ENCODE data around the gene HAUS7. TPM values are rescaled to one million over a fixed set of nuclear protein-coding genes. Genes with fewer than 3 reads are reported as not detected.

Gene HAUS7
- total RNA-seq, 2 experiments from 2014 or later = 56.6 to 57.7 TPM

DNA sequence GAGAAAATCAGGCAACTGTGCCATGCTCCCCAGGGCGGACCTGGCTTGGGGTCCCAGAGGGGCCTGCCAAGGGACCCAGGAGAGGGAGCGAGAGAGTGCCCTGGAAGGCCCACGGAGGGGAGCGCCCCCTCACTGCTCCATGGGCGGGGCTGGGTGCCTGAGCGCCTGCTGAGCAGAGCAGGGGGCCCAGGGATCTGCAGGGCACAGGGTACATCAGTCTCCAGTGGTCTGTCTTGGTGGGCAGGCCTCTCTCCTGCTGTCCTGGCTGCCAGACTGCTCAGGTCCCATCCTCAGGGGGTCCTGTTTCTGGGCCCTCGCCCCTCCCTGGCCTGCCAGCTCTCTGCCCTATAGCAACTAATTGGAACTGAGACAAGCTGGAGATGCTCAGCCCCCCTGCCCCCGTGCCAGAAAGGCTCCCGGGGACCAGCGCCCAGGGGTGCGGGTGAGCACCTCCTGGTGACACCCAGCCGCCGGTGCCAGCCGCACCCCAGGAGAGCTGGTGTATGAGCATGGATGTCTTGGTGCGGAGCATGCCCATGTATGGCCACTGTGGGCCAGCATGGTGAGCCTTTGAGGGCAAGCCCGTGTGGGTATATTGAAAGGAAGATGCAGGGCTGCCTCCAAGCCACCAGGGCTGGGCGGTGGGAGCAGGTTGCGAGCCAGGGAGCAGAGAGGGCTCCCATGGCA is 25.7 kb upstream of the HAUS7 start:
- H3K4me1 Mint-ChIP-seq (ENCODE audit: low read depth) = no peaks in the 10 kb centered on the region

GRCh38 chrX:153495362-153495751 is 25.0 kb upstream of the HAUS7 start:
- Mint-ChIP-seq H3K27me3 (ENCODE audit: low read depth) (peaks cover 3% of the 10 kb centered on the region), H3K27ac (no peak overlapping the region), H3K4me1 (ENCODE audit: low read depth) (no peaks in the 10 kb centered on the region), H3K9me3 (ENCODE audit: insufficient read depth) (no peaks in the 10 kb centered on the region), H3K36me3 (ENCODE audit: low read depth) (no peaks in the 10 kb centered on the region), H3K4me3 (no peak overlapping the region)
- DNase-seq = no peak
- ChIA-PET POLR2A (no interaction called here), CTCF (no interaction called here)
- no peak for ATAC-seq

More for the DNA sequence above, 25.7 kb upstream of the HAUS7 start:
- no peak for DNase-seq
- H3K4me3 Mint-ChIP-seq = no peak overlapping the region
- no peak overlapping the region for H3K27ac Mint-ChIP-seq
- ChIA-PET POLR2A (no interaction called here), CTCF (no interaction called here)
- no peaks in the 10 kb centered on the region for H3K9me3 Mint-ChIP-seq (ENCODE audit: insufficient read depth)
- no peaks in the 10 kb centered on the region for H3K36me3 Mint-ChIP-seq (ENCODE audit: low read depth)
- ATAC-seq = no peak
- peaks cover 3% of the 10 kb centered on the region for H3K27me3 Mint-ChIP-seq (ENCODE audit: low read depth)

DNA sequence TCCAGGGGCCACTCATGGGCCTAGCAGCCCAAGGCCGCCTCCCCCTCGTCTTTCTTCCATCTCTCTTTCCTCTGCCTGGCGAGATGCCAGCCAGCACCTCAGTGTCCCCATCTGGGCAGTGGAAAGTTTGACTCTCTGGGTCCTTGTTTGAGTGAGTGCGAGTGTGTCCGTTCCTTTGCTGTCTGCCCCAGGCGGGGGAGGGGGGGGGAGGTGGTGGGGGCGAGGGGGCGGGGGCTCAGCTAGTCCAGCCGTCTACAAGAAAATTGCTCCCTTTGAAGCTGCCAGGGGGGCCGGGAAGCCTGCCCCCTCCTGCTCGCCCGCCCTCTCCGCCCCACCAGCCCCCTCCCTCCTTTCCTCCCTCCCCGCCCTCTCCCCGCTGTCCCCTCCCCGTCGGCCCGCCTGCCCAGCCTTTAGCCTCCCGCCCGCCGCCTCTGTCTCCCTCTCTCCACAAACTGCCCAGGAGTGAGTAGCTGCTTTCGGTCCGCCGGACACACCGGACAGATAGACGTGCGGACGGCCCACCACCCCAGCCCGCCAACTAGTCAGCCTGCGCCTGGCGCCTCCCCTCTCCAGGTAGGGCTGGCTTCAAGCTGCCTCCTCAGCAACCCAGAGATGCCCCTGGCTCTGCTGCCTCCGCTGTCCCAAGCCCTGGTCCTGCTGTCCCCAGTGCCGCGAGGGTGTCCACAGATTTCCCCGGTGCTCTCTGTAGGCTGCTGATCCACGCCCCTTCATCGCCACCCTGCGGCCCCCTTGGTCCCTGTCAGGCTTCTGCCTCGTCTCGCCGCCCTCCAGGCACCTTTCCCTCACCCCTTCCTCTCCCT is 24.4 kb upstream of the HAUS7 start, which contains the start of gene BGN:
Gene BGN, plus strand, starts transcription at position 440 of the 821 bp plus-strand sequence. CDS start 9,652 bp downstream, outside the sequence.
- H3K27me3 Mint-ChIP-seq (ENCODE audit: low read depth) = peaks cover 3% of the 10 kb centered on the region
- no peaks in the 10 kb centered on the region for H3K4me1 Mint-ChIP-seq (ENCODE audit: low read depth)
- no peaks in the 10 kb centered on the region for H3K9me3 Mint-ChIP-seq (ENCODE audit: insufficient read depth)
- no peaks in the 10 kb centered on the region for H3K36me3 Mint-ChIP-seq (ENCODE audit: low read depth)
- ATAC-seq = no peak
- CTCF ChIA-PET = no interaction called here
- H3K4me3 Mint-ChIP-seq = no peak within 1 kb of the TSS
- POLR2A ChIA-PET = no interaction called here
- no peak for DNase-seq
- no peak within 1 kb of the TSS for H3K27ac Mint-ChIP-seq

DNA sequence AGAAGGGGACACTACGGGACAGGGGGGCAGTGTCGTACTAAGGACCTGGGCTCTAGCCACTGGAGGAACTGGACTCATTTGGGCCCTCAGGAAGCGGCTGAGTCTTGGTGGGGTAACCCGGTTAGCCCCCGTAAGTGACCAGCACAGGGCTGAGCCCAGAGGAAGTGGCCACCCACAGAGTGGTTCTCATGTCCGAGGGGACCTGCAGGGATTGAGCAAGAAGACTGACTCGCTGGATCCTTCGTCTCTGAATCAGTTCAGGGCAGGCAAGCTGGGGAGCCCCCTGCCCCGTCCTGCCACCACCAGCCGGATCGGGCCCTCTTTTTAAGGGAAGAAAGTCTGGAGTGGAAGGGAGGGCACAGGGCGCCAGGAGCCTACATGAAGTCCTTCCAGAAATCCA is 23.7 kb upstream of the HAUS7 start:
- Mint-ChIP-seq H3K27me3 (ENCODE audit: low read depth) (peaks cover 3% of the 10 kb centered on the region), H3K27ac (no peak overlapping the region), H3K4me1 (ENCODE audit: low read depth) (no peaks in the 10 kb centered on the region), H3K9me3 (ENCODE audit: insufficient read depth) (no peaks in the 10 kb centered on the region), H3K4me3 (no peak overlapping the region), H3K36me3 (ENCODE audit: low read depth) (no peaks in the 10 kb centered on the region)
- CTCF ChIA-PET = no interaction called here
- no peak for ATAC-seq
- DNase-seq = no peak
- POLR2A ChIA-PET = no interaction called here

GRCh38 chrX:153493085-153493484 is 22.7 kb upstream of the HAUS7 start:
- ATAC-seq (no peak), DNase-seq (no peak)
- no peaks in the 10 kb centered on the region for H3K36me3 Mint-ChIP-seq (ENCODE audit: low read depth)
- H3K27me3 Mint-ChIP-seq (ENCODE audit: low read depth) = peaks cover 3% of the 10 kb centered on the region
- no peak overlapping the region for H3K27ac Mint-ChIP-seq
- no peaks in the 10 kb centered on the region for H3K9me3 Mint-ChIP-seq (ENCODE audit: insufficient read depth)
- H3K4me1 Mint-ChIP-seq (ENCODE audit: low read depth) = no peaks in the 10 kb centered on the region
- CTCF ChIA-PET = no interaction called here
- POLR2A ChIA-PET = no interaction called here
- H3K4me3 Mint-ChIP-seq = no peak overlapping the region

DNA sequence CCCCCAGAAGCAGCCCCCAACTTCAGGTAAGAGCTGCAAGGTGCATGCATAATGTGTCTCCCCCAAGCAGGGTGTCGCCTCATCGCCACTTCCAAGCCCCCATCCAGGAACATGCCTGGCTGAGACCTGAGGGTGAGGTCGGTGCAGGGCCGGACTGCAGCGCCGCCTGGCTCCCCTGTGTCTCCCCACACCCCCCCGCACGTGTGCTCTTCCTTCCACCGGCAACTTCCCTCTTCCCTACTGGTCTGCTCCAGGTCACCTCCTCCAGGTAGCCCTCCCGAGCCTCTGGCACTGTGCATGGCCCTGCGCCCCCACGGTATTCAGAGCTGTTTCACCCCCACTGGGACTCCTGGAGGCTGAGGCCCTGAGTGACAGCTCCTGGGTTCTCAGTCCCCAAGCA is 22.2 kb upstream of the HAUS7 start:
- no peak overlapping the region for H3K27ac Mint-ChIP-seq
- no peak overlapping the region for H3K4me3 Mint-ChIP-seq
- DNase-seq = no peak
- CTCF ChIA-PET = interaction anchor here (1.2 kb wide), 1 partner anchor 32 kb away, joined by 3 read pairs; no protein-coding TSS in a partner anchor
- H3K4me1 Mint-ChIP-seq (ENCODE audit: low read depth) = no peaks in the 10 kb centered on the region
- peaks cover 3% of the 10 kb centered on the region for H3K27me3 Mint-ChIP-seq (ENCODE audit: low read depth)
- H3K36me3 Mint-ChIP-seq (ENCODE audit: low read depth) = no peaks in the 10 kb centered on the region
- ATAC-seq = no peak
- no peaks in the 10 kb centered on the region for H3K9me3 Mint-ChIP-seq (ENCODE audit: insufficient read depth)
- POLR2A ChIA-PET = no interaction called here

DNA sequence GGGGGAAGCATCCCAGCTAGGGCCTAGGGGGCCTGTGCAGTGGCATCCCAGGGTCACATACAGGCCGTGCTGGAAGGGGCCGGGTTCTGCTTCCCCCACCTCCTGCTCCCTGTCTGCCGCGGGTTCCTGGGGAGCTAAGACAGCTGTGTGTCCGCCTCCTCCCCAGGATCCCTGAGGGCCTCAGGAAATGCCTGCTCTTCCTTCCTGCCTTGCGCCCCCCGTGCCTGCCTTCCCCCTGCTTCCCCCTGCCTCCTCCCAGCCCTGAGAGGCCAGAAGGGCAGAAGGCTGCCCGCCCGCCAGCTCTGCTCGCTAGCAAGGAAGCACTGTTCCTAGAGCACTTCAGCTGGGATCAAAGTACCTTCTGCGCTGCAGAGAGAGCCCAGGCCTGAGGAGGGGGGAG is 21.5 kb upstream of the HAUS7 start:
- ChIA-PET CTCF (interaction anchor here (1.1 to 2.3 kb wide), 3 partner anchors 15 to 31 kb away, joined by 3 to 9 read pairs (median 3); partner anchors contain the start of gene HAUS7), POLR2A (no interaction called here)
- DNase-seq (no peak), ATAC-seq (no peak)
- no peak overlapping the region for H3K4me3 Mint-ChIP-seq
- H3K27ac Mint-ChIP-seq = no peak overlapping the region
- no peaks in the 10 kb centered on the region for H3K9me3 Mint-ChIP-seq (ENCODE audit: insufficient read depth)
- H3K4me1 Mint-ChIP-seq (ENCODE audit: low read depth) = no peaks in the 10 kb centered on the region
- H3K36me3 Mint-ChIP-seq (ENCODE audit: low read depth) = no peaks in the 10 kb centered on the region
- H3K27me3 Mint-ChIP-seq (ENCODE audit: low read depth) = peaks cover 3% of the 10 kb centered on the region

GRCh38 chrX:153491351-153491914 is 21.1 kb upstream of the HAUS7 start:
- ChIA-PET POLR2A (no interaction called here), CTCF (interaction anchor here (1.1 to 2.3 kb wide), 3 partner anchors 15 to 30 kb away, joined by 3 to 9 read pairs (median 3); partner anchors contain the start of gene HAUS7)
- H3K27ac Mint-ChIP-seq = no peak overlapping the region

DNA sequence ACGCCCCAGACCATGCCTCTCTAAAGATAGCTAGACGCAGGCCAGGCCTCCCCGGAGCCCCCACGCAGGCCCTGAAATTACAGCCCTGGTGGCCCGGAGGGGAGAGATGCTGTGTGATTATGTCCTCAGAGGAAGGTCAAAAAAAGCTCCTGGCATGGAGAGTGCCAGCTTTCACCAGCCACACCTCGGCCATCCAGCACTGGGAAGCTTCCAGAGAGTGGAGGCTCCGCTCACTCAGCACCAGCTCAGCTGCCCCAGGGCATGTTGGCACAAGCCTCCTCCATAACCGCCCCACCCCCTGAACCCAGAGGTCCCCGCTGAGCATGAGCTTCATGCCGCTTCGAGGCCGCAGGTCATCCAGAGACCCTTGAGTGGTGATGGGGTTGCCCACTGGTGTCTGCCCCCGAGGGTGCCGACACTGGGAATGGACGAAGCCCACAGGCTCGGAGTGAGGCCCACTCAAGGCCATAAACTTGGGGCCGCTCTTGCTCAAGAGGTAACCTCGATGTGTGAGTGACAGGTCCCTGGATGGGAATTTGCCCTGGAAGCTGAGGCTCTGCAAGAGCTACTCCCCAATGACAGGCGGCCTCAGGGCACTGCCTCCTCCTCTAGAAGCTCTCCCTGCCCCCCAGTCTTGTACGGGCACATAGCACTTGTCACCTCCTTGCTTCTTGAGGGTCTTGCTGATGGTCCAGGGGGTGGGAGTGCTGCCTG is 20.0 kb upstream of the HAUS7 start:
- Mint-ChIP-seq H3K4me3 (no peak overlapping the region), H3K9me3 (ENCODE audit: insufficient read depth) (no peaks in the 10 kb centered on the region), H3K27ac (no peak overlapping the region), H3K36me3 (ENCODE audit: low read depth) (no peaks in the 10 kb centered on the region), H3K27me3 (ENCODE audit: low read depth) (peaks cover 2% of the 10 kb centered on the region), H3K4me1 (ENCODE audit: low read depth) (no peaks in the 10 kb centered on the region)
- ChIA-PET POLR2A (no interaction called here), CTCF (interaction anchor here (0.9 to 2.3 kb wide), 2 partner anchors 17 to 20 kb away, joined by 4 to 9 read pairs; partner anchors contain the start of gene HAUS7)
- ATAC-seq = no peak
- no peak for DNase-seq

More at GRCh38 chrX:153491351-153491914, 21.1 kb upstream of the HAUS7 start:
- peaks cover 3% of the 10 kb centered on the region for H3K27me3 Mint-ChIP-seq (ENCODE audit: low read depth)
- H3K4me1 Mint-ChIP-seq (ENCODE audit: low read depth) = no peaks in the 10 kb centered on the region
- H3K4me3 Mint-ChIP-seq = no peak overlapping the region
- no peaks in the 10 kb centered on the region for H3K36me3 Mint-ChIP-seq (ENCODE audit: low read depth)
- ATAC-seq (no peak), DNase-seq (no peak)
- no peaks in the 10 kb centered on the region for H3K9me3 Mint-ChIP-seq (ENCODE audit: insufficient read depth)

- Mint-ChIP-seq H3K4me1 (ENCODE audit: low read depth) (no peaks in the 10 kb centered on the region), H3K27me3 (ENCODE audit: low read depth) (no peaks in the 10 kb centered on the region), H3K9me3 (ENCODE audit: insufficient read depth) (no peaks in the 10 kb centered on the region), H3K4me3 (no peak overlapping the region), H3K27ac (no peak overlapping the region), H3K36me3 (ENCODE audit: low read depth) (no peaks in the 10 kb centered on the region)
- ATAC-seq = no peak
- ChIA-PET CTCF (no interaction called here), POLR2A (no interaction called here)
- no peak for DNase-seq
Observed at GRCh38 chrX:153488231-153488914, 18.0 kb upstream of the HAUS7 start.

GRCh38 chrX:153487590-153488071 is 17.3 kb upstream of the HAUS7 start:
- no peak overlapping the region for H3K27ac Mint-ChIP-seq

More at GRCh38 chrX:153487590-153488071, 17.3 kb upstream of the HAUS7 start:
- ATAC-seq (no peak), DNase-seq (no peak)
- ChIA-PET CTCF (no interaction called here), POLR2A (no interaction called here)
- no peaks in the 10 kb centered on the region for H3K27me3 Mint-ChIP-seq (ENCODE audit: low read depth)
- H3K9me3 Mint-ChIP-seq (ENCODE audit: insufficient read depth) = no peaks in the 10 kb centered on the region
- no peaks in the 10 kb centered on the region for H3K36me3 Mint-ChIP-seq (ENCODE audit: low read depth)
- no peak overlapping the region for H3K4me3 Mint-ChIP-seq
- no peaks in the 10 kb centered on the region for H3K4me1 Mint-ChIP-seq (ENCODE audit: low read depth)

All from activated CD8-positive, alpha-beta T cell treated with anti-CD3 and anti-CD28 coated beads, Interleukin-2, amount 10 ng/mL, durations not matched to agents 7 days and 5 days (primary cell).